ENCODE data around the gene DGCR6L.

GRCh38 chr22:20291249-20291586 is 28.6 kb downstream of the DGCR6L start:
- TF ChIP-seq, protein P1, sequence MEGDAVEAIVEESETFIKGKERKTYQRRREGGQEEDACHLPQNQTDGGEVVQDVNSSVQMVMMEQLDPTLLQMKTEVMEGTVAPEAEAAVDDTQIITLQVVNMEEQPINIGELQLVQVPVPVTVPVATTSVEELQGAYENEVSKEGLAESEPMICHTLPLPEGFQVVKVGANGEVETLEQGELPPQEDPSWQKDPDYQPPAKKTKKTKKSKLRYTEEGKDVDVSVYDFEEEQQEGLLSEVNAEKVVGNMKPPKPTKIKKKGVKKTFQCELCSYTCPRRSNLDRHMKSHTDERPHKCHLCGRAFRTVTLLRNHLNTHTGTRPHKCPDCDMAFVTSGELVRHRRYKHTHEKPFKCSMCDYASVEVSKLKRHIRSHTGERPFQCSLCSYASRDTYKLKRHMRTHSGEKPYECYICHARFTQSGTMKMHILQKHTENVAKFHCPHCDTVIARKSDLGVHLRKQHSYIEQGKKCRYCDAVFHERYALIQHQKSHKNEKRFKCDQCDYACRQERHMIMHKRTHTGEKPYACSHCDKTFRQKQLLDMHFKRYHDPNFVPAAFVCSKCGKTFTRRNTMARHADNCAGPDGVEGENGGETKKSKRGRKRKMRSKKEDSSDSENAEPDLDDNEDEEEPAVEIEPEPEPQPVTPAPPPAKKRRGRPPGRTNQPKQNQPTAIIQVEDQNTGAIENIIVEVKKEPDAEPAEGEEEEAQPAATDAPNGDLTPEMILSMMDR (conservative IDR thresholded peaks at IDR 0.05; ENCODE audit: low read length), result no peak
- no peak for TF ChIP-seq EZH2phosphoT487 (IDR thresholded peaks at IDR 0.05; ENCODE audit: borderline replicate concordance, low read depth, low read length)

Measured in OCI-LY7 (cell line).